ENCODE results near the gene COL6A3. TPM values are rescaled to one million over a fixed set of nuclear protein-coding genes. Genes with fewer than 3 reads are reported as not detected.
A peak's percentile ranks its signal among the peaks of the same experiment; 100 is the strongest.

The COL6A3 gene
- total and polyA plus RNA-seq, 2 donors (not counting 1 experiment from before 2014, with no cell fraction given): 316 to 1,525 TPM

DNA sequence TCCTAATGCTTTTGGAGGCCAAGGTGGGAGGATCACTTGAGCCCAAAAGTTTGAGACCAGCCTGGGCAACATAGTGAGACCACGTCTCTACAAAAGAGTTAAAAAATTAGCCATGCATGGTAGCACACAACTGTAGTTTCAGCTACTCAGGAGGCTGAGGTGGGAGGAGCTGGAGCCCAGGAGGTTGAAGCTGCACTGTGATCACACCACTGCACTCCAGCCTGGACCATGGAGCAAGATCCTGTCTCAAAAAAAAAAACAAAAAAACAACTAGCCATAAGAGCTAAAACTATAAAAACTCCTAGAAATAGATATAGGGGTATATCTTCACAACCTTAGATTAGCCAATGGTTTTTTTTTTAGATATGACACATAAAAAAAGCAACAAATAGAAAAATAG is 16.9 kb upstream of the COL6A3 start:
- no peak for DNase-seq (ENCODE audit: low read depth in 2 of 2)
- H3K27ac ChIP-seq (ENCODE audit: insufficient read depth, low read length): no peak overlapping the region
- peaks cover 25% of the 10 kb centered on the region for H3K4me1 ChIP-seq (ENCODE audit: control insufficient read depth, extremely low read depth, insufficient read depth, low read length)
- H3K27me3 ChIP-seq (ENCODE audit: control insufficient read depth, insufficient read depth, low read length): no peaks in the 10 kb centered on the region
- H2AFZ ChIP-seq (ENCODE audit: low read length): no peak overlapping the region
- no peak overlapping the region for H3K9ac ChIP-seq (ENCODE audit: insufficient read depth, low read length)
- H4K20me1 ChIP-seq (ENCODE audit: control insufficient read depth, extremely low read depth, insufficient read depth, low read length): no peaks in the 10 kb centered on the region
- no peaks in the 10 kb centered on the region for H3K36me3 ChIP-seq (ENCODE audit: control insufficient read depth, insufficient read depth, low read length)
- H3K4me2 ChIP-seq (ENCODE audit: extremely low read depth, insufficient read depth, low read length): no peak overlapping the region
- H3K4me3 ChIP-seq (replicated peaks in 1 of 4; ENCODE audit: control extremely low read depth in 1 of 4, insufficient read depth in 1 of 4, low read depth in 3 of 4, low read length in 4 of 4): no peak overlapping the region
- TF ChIP-seq EZH2 (IDR thresholded peaks at IDR 0.05; ENCODE audit: low read length, missing control alignments) (no peak), CTCF (conservative IDR thresholded peaks at IDR 0.05 in 1 of 2, IDR thresholded peaks at IDR 0.05 in 1 of 2; ENCODE audit: low read depth in 1 of 2, low read length in 2 of 2) (no peak)
- no peaks in the 10 kb centered on the region for H3K9me3 ChIP-seq (ENCODE audit: control insufficient read depth, insufficient read depth, low read depth, low read length)
- no peaks in the 10 kb centered on the region for H3K79me2 ChIP-seq (ENCODE audit: control insufficient read depth, insufficient read depth, low read length)

- Histone ChIP-seq H3K4me2 (ENCODE audit: extremely low read depth, insufficient read depth, low read length) (no peak overlapping the region), H3K4me1 (ENCODE audit: control insufficient read depth, extremely low read depth, insufficient read depth, low read length) (peaks cover 18% of the 10 kb centered on the region), H3K9ac (ENCODE audit: insufficient read depth, low read length) (no peak overlapping the region), H2AFZ (ENCODE audit: low read length) (no peak overlapping the region), H4K20me1 (ENCODE audit: control insufficient read depth, extremely low read depth, insufficient read depth, low read length) (no peaks in the 10 kb centered on the region), H3K36me3 (ENCODE audit: control insufficient read depth, insufficient read depth, low read length) (no peaks in the 10 kb centered on the region), H3K27me3 (ENCODE audit: control insufficient read depth, insufficient read depth, low read length) (no peaks in the 10 kb centered on the region), H3K4me3 (replicated peaks in 1 of 4; ENCODE audit: control extremely low read depth in 1 of 4, insufficient read depth in 1 of 4, low read depth in 3 of 4, low read length in 4 of 4) (no peak overlapping the region), H3K9me3 (ENCODE audit: control insufficient read depth, insufficient read depth, low read depth, low read length) (no peaks in the 10 kb centered on the region), H3K79me2 (ENCODE audit: control insufficient read depth, insufficient read depth, low read length) (no peaks in the 10 kb centered on the region), H3K27ac (ENCODE audit: insufficient read depth, low read length) (no peak overlapping the region)
- TF ChIP-seq CTCF (conservative IDR thresholded peaks at IDR 0.05 in 1 of 2, IDR thresholded peaks at IDR 0.05 in 1 of 2; ENCODE audit: low read depth in 1 of 2, low read length in 2 of 2): no peak
- no peak for TF ChIP-seq EZH2 (IDR thresholded peaks at IDR 0.05; ENCODE audit: low read length, missing control alignments)
- DNase-seq (ENCODE audit: low read depth in 2 of 2): peak in 1 of 2 donors; percentile 68
Measured at GRCh38 chr2:237429753-237430152, 15.8 kb upstream of the COL6A3 start.

- Histone ChIP-seq H4K20me1 (ENCODE audit: control insufficient read depth, extremely low read depth, insufficient read depth, low read length) (no peaks in the 10 kb centered on the region), H3K27me3 (ENCODE audit: control insufficient read depth, insufficient read depth, low read length) (no peaks in the 10 kb centered on the region), H2AFZ (ENCODE audit: low read length) (no peak overlapping the region), H3K79me2 (ENCODE audit: control insufficient read depth, insufficient read depth, low read length) (no peaks in the 10 kb centered on the region), H3K27ac (ENCODE audit: insufficient read depth, low read length) (no peak overlapping the region), H3K4me1 (ENCODE audit: control insufficient read depth, extremely low read depth, insufficient read depth, low read length) (peaks cover 12% of the 10 kb centered on the region), H3K9ac (ENCODE audit: insufficient read depth, low read length) (no peak overlapping the region), H3K4me2 (ENCODE audit: extremely low read depth, insufficient read depth, low read length) (no peak overlapping the region), H3K4me3 (replicated peaks in 1 of 4; ENCODE audit: control extremely low read depth in 1 of 4, insufficient read depth in 1 of 4, low read depth in 3 of 4, low read length in 4 of 4) (no peak overlapping the region), H3K9me3 (ENCODE audit: control insufficient read depth, insufficient read depth, low read depth, low read length) (no peaks in the 10 kb centered on the region), H3K36me3 (ENCODE audit: control insufficient read depth, insufficient read depth, low read length) (no peaks in the 10 kb centered on the region)
- no peak for DNase-seq (ENCODE audit: low read depth in 2 of 2)
- no peak for TF ChIP-seq EZH2 (IDR thresholded peaks at IDR 0.05; ENCODE audit: low read length, missing control alignments)
- TF ChIP-seq CTCF (conservative IDR thresholded peaks at IDR 0.05 in 1 of 2, IDR thresholded peaks at IDR 0.05 in 1 of 2; ENCODE audit: low read depth in 1 of 2, low read length in 2 of 2): no peak
Measured at GRCh38 chr2:237427769-237428506, 14.0 kb upstream of the COL6A3 start.
